ENCODE data around the gene LIN37. TPM values are rescaled to one million over a fixed set of nuclear protein-coding genes. Genes with fewer than 3 reads are reported as not detected.

The LIN37 gene
- total RNA-seq, 1 experiment from 2014 or later, result 23.5 TPM

GRCh38 chr19:35782589-35782988, 34.2 kb downstream of the LIN37 start:
- DNase-seq (ENCODE audit: low read depth, low spot score) (no peak), ATAC-seq (no peak)
- Histone ChIP-seq H3K9me3 (ENCODE audit: control insufficient read depth, insufficient read depth, low read depth, low read length) (no peaks in the 10 kb centered on the region), H3K27me3 (ENCODE audit: control insufficient read depth, insufficient read depth, low read length) (no peaks in the 10 kb centered on the region), H3K4me3 (ENCODE audit: low read depth in 2 of 2, low read length in 2 of 2) (no peak overlapping the region), H3K4me1 (ENCODE audit: control insufficient read depth, insufficient read depth, low read length) (no peaks in the 10 kb centered on the region), H3K36me3 (ENCODE audit: control insufficient read depth, insufficient read depth, low read length) (no peaks in the 10 kb centered on the region), H3K27ac (ENCODE audit: low read length) (no peak overlapping the region)
- ChIA-PET CTCF (no interaction called here), POLR2A (no interaction called here)
- in situ Hi-C loops (cut with HindIII; ENCODE audit: low pct_unique_long_range_greater_than_20kb, low sequenced_read_pairs) (no loop called here), intact Hi-C loops (cut with micrococcal nuclease; ENCODE audit: unreplicated experiment) (no loop called here)
- no TSS peak for BruUV-seq (replicated peaks)
- TF ChIP-seq CTCF (IDR thresholded peaks at IDR 0.05), result no peak
- no peak for TF ChIP-seq POLR2AphosphoS5 (IDR thresholded peaks at IDR 0.05; ENCODE audit: low read depth, low read length)
- TF ChIP-seq REST (IDR thresholded peaks at IDR 0.05; ENCODE audit: insufficient read depth in 1 of 2, low read depth in 2 of 2, low read length in 1 of 2), result no peak
- no peak for TF ChIP-seq TCF7L2 (IDR thresholded peaks at IDR 0.05; ENCODE audit: low read depth, low read length)
- TF ChIP-seq SIN3A (IDR thresholded peaks at IDR 0.05; ENCODE audit: borderline replicate concordance, insufficient read depth, low read depth, low read length), result no peak

- H3K4me1 ChIP-seq (ENCODE audit: control insufficient read depth, insufficient read depth, low read length), result no peaks in the 10 kb centered on the region; the same call in 1 of the 2 replicates
- no peaks in the 10 kb centered on the region for H3K36me3 ChIP-seq (ENCODE audit: control insufficient read depth, insufficient read depth, low read length)
- ATAC-seq, result no peak
- in situ Hi-C loops (cut with HindIII; ENCODE audit: low pct_unique_long_range_greater_than_20kb, low sequenced_read_pairs), result no loop called here
- CTCF ChIA-PET, result interaction anchor here (0.6 to 0.7 kb wide), 2 partner anchors 22 to 36 kb away, joined by 4 read pairs; no protein-coding TSS in a partner anchor
- H3K4me3 ChIP-seq (ENCODE audit: low read depth in 2 of 2, low read length in 2 of 2), result no peak overlapping the region
- DNase-seq (ENCODE audit: low read depth, low spot score), result no peak
- BruUV-seq (replicated peaks), result no TSS peak
- intact Hi-C loops (cut with micrococcal nuclease; ENCODE audit: unreplicated experiment), result no loop called here
- TF ChIP-seq TCF7L2 (IDR thresholded peaks at IDR 0.05; ENCODE audit: low read depth, low read length), result no peak
- TF ChIP-seq POLR2AphosphoS5 (IDR thresholded peaks at IDR 0.05; ENCODE audit: low read depth, low read length), result no peak
- TF ChIP-seq CTCF (IDR thresholded peaks at IDR 0.05), result no peak
- no peak for TF ChIP-seq SIN3A (IDR thresholded peaks at IDR 0.05; ENCODE audit: borderline replicate concordance, insufficient read depth, low read depth, low read length)
- TF ChIP-seq REST (IDR thresholded peaks at IDR 0.05; ENCODE audit: insufficient read depth in 1 of 2, low read depth in 2 of 2, low read length in 1 of 2), result no peak
- no peaks in the 10 kb centered on the region for H3K27me3 ChIP-seq (ENCODE audit: control insufficient read depth, insufficient read depth, low read length)
- POLR2A ChIA-PET, result interaction anchor here (0.7 kb wide), 1 partner anchor 72 kb away, joined by 15 read pairs; no protein-coding TSS in a partner anchor
- no peaks in the 10 kb centered on the region for H3K9me3 ChIP-seq (ENCODE audit: control insufficient read depth, insufficient read depth, low read depth, low read length)
- no peak overlapping the region for H3K27ac ChIP-seq (ENCODE audit: low read length)
These were observed 35.4 kb downstream of the LIN37 start for GRCh38 chr19:35783469-35784434.

All from Panc1 (cell line).